ENCODE data around the gene ARAP2.

GRCh38 chr4:36111172-36111571 lies 133.1 kb downstream of the ARAP2 start:
- TF ChIP-seq CTCF (IDR thresholded peaks at IDR 0.05 in 8 of 11, conservative IDR thresholded peaks at IDR 0.05 in 3 of 11), result no peak
- TF ChIP-seq POLR2A (IDR thresholded peaks at IDR 0.05), result no peak
- TF ChIP-seq POLR2AphosphoS5 (IDR thresholded peaks at IDR 0.05), result no peak

Measured in spleen (tissue), 7 donors.